Brain microvascular endothelial cell (primary cell): ENCODE data around the gene PTPRD.

Experiments
- DNase-seq: peaks from one replicate; pipeline ENCODE4 v3.0.0-alpha.2; 2020
- H3K27ac ChIP-seq: fragments of 250-450 bp; sonication (Bioruptor Pico); 2 replicates; pipeline ENCODE4 v1.5.1; 2020; ENCODE audit warnings: mild to moderate bottlenecking, moderate library complexity
- H3K27me3 ChIP-seq: fragments of 250-450 bp; sonication (Bioruptor Pico); replicated peaks from 2 replicates; pipeline ENCODE4 v1.5.1; 2020; ENCODE audit warnings: mild to moderate bottlenecking
- H3K36me3 ChIP-seq: fragments of 250-450 bp; sonication (Bioruptor Pico); replicated peaks from 2 replicates; pipeline ENCODE4 v1.5.1; 2020; ENCODE audit warnings: mild to moderate bottlenecking
- H3K4me3 ChIP-seq: 2 replicates; pipeline ENCODE4 v1.5.1; 2011; ENCODE audit warnings: low read depth, mild to moderate bottlenecking, control low read depth, low read length, moderate library complexity
- CTCF ChIP-seq: IDR thresholded peaks from 2 replicates; pipeline ENCODE4 v1.5.1; 2011; ENCODE audit warnings: low read depth, mild to moderate bottlenecking, moderate library complexity, low read length, control low read depth, inconsistent platforms; ENCODE audit errors: missing control alignments
- in situ Hi-C: cut with HindIII; loops from 2 replicates; pipeline ENCODE4 v1.10.0; 2017; ENCODE audit warnings: low sequenced_read_pairs, low pct_ligation_motif_present

Gene PTPRD

GRCh38 chr9:8605096-8605495, 2007.7 kb downstream of the PTPRD start:
- in situ Hi-C loops = no loop called here
- TF ChIP-seq CTCF = no peak
- H3K36me3 ChIP-seq = no peaks in the 10 kb centered on the region
- no peak overlapping the region for H3K4me3 ChIP-seq
- H3K27ac ChIP-seq = no peak overlapping the region
- no peak for DNase-seq
- H3K27me3 ChIP-seq = no peaks in the 10 kb centered on the region

GRCh38 chr9:8604201-8604600, 2008.6 kb downstream of the PTPRD start:
- peak; percentile 18 for DNase-seq
- in situ Hi-C loops = no loop called here
- H3K36me3 ChIP-seq = no peaks in the 10 kb centered on the region
- no peak overlapping the region for H3K27ac ChIP-seq
- no peak overlapping the region for H3K4me3 ChIP-seq
- TF ChIP-seq CTCF = no peak
- H3K27me3 ChIP-seq = no peaks in the 10 kb centered on the region

GRCh38 chr9:8600914-8601680, 2011.7 kb downstream of the PTPRD start:
- DNase-seq = no peak

GRCh38 chr9:8599937-8600336, 2012.9 kb downstream of the PTPRD start:
- in situ Hi-C loops = no loop called here
- Histone ChIP-seq H3K27ac (no peak overlapping the region), H3K4me3 (no peak overlapping the region), H3K36me3 (no peaks in the 10 kb centered on the region), H3K27me3 (no peaks in the 10 kb centered on the region)
- no peak for TF ChIP-seq CTCF
- no peak for DNase-seq

More at GRCh38 chr9:8600914-8601680, 2011.7 kb downstream of the PTPRD start:
- in situ Hi-C loops = no loop called here
- Histone ChIP-seq H3K4me3 (no peak overlapping the region), H3K27ac (no peak overlapping the region), H3K36me3 (no peaks in the 10 kb centered on the region), H3K27me3 (no peaks in the 10 kb centered on the region)
- no peak for TF ChIP-seq CTCF

- no peaks in the 10 kb centered on the region for H3K36me3 ChIP-seq
- H3K27ac ChIP-seq = no peak overlapping the region
- no peak overlapping the region for H3K4me3 ChIP-seq
- no peaks in the 10 kb centered on the region for H3K27me3 ChIP-seq
- no peak for DNase-seq
- TF ChIP-seq CTCF = no peak
- in situ Hi-C loops = no loop called here
These were observed 2023.3 kb downstream of the PTPRD start for GRCh38 chr9:8589476-8589875.

- no peak for TF ChIP-seq CTCF
- no peak for DNase-seq
- Histone ChIP-seq H3K36me3 (no peaks in the 10 kb centered on the region), H3K27me3 (no peaks in the 10 kb centered on the region), H3K27ac (no peak overlapping the region), H3K4me3 (no peak overlapping the region)
- in situ Hi-C loops = no loop called here
These were observed 2027.8 kb downstream of the PTPRD start for GRCh38 chr9:8585036-8585435.
